CD4-positive, alpha-beta T cell treated with Interleukin-4 for 1 hour (primary cell): ENCODE data around the gene DKK3.

Experiments
- DNase-seq, 2 donors: peaks; one replicate each; pipeline ENCODE4 v3.0.0-alpha.2; 2020 to 2022

Gene DKK3

GRCh38 chr11:12003336-12003735, 5.1 kb downstream of the DKK3 start:
- no peak for DNase-seq

GRCh38 chr11:12001186-12001585, 7.2 kb downstream of the DKK3 start:
- no peak for DNase-seq

- no peak for DNase-seq
Measured at GRCh38 chr11:11998091-11998781, 10.2 kb downstream of the DKK3 start.

- DNase-seq, result no peak
Measured at GRCh38 chr11:11997049-11997322, 11.4 kb downstream of the DKK3 start.

- DNase-seq, result no peak
Measured at GRCh38 chr11:11996321-11997048, 11.9 kb downstream of the DKK3 start.

- DNase-seq, result peak; percentile 17 to 25
Measured at GRCh38 chr11:11995601-11996000, 12.8 kb downstream of the DKK3 start.

GRCh38 chr11:11993839-11994238, 14.6 kb downstream of the DKK3 start:
- no peak for DNase-seq

- no peak for DNase-seq
Measured at GRCh38 chr11:11992257-11993212, 15.9 kb downstream of the DKK3 start.

- DNase-seq, result no peak
Measured at GRCh38 chr11:11989774-11990744, 18.4 kb downstream of the DKK3 start.

GRCh38 chr11:11988681-11989261, 19.7 kb downstream of the DKK3 start:
- DNase-seq, result no peak

- no peak for DNase-seq
Measured at GRCh38 chr11:11988099-11988651, 20.3 kb downstream of the DKK3 start.

- DNase-seq, result peak in 1 of 2 donors; percentile 20
Measured at GRCh38 chr11:11987503-11988022, 20.9 kb downstream of the DKK3 start.

GRCh38 chr11:11985954-11986949, 22.2 kb downstream of the DKK3 start:
- DNase-seq, result no peak

GRCh38 chr11:11985016-11985715, 23.3 kb downstream of the DKK3 start:
- no peak for DNase-seq

GRCh38 chr11:11984563-11984962, 23.9 kb downstream of the DKK3 start:
- DNase-seq, result no peak

- DNase-seq, result no peak
Measured at GRCh38 chr11:11983427-11983826, 25.0 kb downstream of the DKK3 start.

GRCh38 chr11:11982975-11983374, 25.5 kb downstream of the DKK3 start:
- DNase-seq, result no peak

- DNase-seq, result no peak
Measured at GRCh38 chr11:11982461-11982860, 26.0 kb downstream of the DKK3 start.

GRCh38 chr11:11981840-11982239, 26.6 kb downstream of the DKK3 start:
- DNase-seq, result no peak
